Lower lobe of right lung (tissue), 2 donors: Measurements from ENCODE around the gene ATRNL1. TPM values are rescaled to one million over a fixed set of nuclear protein-coding genes. Genes with fewer than 3 reads are reported as not detected.

ENCODE experiments used
- ATAC-seq, 2 donors: fragments of 200-7000 bp; cut with Tn5 transposase; one replicate each; pipeline ENCODE4 v1.9.1; 2020 to 2022; ENCODE audit warnings: mild to moderate bottlenecking in 2 of 2, moderate library complexity in 2 of 2
- DNase-seq: peaks from one replicate; pipeline ENCODE4 v3.0.0-alpha.2; 2020
- H3K27ac ChIP-seq: fragments of 200-600 bp; one replicate; pipeline ENCODE4 v1.8.0; 2022
- H3K27me3 ChIP-seq: fragments of 200-600 bp; one replicate; pipeline ENCODE4 v1.8.0; 2022; ENCODE audit warnings: low read depth
- H3K36me3 ChIP-seq: fragments of 200-600 bp; one replicate; pipeline ENCODE4 v1.8.0; 2022; ENCODE audit warnings: mild to moderate bottlenecking
- H3K4me1 ChIP-seq: fragments of 200-600 bp; one replicate; pipeline ENCODE4 v1.8.0; 2022
- H3K4me3 ChIP-seq: fragments of 200-600 bp; one replicate; pipeline ENCODE4 v1.8.0; 2022; ENCODE audit warnings: mild to moderate bottlenecking
- H3K9me3 ChIP-seq: fragments of 200-600 bp; one replicate; pipeline ENCODE4 v1.8.0; 2022
- intact Hi-C: fragments of 100-400 bp; cut with DNase I; formaldehyde crosslinking; loops from one replicate; pipeline ENCODE4 v1.11.0; 2022
- long read RNA-seq: library from polyadenylated mRNA; unstranded; transcript quantifications from one replicate; pipeline ENCODE4 v2.0.0, GENCODE V29; 2021
- total RNA-seq: library from RNA; stranded (reverse); fragmentation: NEBNext Ultra II Directional; extraction: Animal tissue kit (Norgen Biotek cat#: 25700); gene quantifications from one replicate; pipeline ENCODE4 v1.2.1, GENCODE V29; 2021
- TF ChIP-seq, protein P1 (sequence below): fragments of 200-600 bp; IDR thresholded peaks from one replicate; pipeline ENCODE4 v1.8.0; 2022; ENCODE audit warnings: antibody characterized with exemption, mild to moderate bottlenecking
- donor health status: DM: no; HTN: yes; CAD: no; lungs with severe emphysema.

ATRNL1 gene, protein sequence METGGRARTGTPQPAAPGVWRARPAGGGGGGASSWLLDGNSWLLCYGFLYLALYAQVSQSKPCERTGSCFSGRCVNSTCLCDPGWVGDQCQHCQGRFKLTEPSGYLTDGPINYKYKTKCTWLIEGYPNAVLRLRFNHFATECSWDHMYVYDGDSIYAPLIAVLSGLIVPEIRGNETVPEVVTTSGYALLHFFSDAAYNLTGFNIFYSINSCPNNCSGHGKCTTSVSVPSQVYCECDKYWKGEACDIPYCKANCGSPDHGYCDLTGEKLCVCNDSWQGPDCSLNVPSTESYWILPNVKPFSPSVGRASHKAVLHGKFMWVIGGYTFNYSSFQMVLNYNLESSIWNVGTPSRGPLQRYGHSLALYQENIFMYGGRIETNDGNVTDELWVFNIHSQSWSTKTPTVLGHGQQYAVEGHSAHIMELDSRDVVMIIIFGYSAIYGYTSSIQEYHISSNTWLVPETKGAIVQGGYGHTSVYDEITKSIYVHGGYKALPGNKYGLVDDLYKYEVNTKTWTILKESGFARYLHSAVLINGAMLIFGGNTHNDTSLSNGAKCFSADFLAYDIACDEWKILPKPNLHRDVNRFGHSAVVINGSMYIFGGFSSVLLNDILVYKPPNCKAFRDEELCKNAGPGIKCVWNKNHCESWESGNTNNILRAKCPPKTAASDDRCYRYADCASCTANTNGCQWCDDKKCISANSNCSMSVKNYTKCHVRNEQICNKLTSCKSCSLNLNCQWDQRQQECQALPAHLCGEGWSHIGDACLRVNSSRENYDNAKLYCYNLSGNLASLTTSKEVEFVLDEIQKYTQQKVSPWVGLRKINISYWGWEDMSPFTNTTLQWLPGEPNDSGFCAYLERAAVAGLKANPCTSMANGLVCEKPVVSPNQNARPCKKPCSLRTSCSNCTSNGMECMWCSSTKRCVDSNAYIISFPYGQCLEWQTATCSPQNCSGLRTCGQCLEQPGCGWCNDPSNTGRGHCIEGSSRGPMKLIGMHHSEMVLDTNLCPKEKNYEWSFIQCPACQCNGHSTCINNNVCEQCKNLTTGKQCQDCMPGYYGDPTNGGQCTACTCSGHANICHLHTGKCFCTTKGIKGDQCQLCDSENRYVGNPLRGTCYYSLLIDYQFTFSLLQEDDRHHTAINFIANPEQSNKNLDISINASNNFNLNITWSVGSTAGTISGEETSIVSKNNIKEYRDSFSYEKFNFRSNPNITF (N-terminal part only)
- 0.92 TPM for total RNA-seq
- long read RNA-seq, result 0 reads

DNA sequence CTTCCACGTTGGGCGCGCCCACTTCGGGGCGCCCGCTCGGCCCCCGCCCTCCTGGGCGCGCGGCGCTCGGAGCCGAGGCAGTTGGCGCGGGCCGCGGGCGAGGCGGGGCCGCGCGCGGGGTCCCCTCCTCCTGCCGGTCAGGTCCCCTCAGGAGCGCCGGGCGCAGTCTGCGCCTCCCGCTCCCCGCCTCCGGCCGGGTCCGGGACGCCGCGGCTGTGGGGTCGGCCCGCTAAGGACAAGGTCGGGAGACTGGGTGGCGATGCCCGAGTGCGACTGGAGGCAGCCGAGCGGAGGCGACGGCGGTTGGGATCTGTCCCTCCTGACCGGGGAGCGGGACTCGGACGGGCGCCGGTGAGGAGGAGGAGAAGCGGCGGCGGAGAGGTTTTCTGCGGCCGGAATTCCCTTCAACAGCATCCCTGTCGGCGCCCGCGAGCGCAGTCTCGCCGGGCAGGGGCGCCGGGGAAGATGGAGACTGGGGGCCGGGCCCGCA is at the start of gene ATRNL1:
Gene ATRNL1 (plus strand): TSS at position 80 of the 490 bp plus-strand sequence. CDS start 386 bp downstream, at position 466.
- TF ChIP-seq, protein P1, sequence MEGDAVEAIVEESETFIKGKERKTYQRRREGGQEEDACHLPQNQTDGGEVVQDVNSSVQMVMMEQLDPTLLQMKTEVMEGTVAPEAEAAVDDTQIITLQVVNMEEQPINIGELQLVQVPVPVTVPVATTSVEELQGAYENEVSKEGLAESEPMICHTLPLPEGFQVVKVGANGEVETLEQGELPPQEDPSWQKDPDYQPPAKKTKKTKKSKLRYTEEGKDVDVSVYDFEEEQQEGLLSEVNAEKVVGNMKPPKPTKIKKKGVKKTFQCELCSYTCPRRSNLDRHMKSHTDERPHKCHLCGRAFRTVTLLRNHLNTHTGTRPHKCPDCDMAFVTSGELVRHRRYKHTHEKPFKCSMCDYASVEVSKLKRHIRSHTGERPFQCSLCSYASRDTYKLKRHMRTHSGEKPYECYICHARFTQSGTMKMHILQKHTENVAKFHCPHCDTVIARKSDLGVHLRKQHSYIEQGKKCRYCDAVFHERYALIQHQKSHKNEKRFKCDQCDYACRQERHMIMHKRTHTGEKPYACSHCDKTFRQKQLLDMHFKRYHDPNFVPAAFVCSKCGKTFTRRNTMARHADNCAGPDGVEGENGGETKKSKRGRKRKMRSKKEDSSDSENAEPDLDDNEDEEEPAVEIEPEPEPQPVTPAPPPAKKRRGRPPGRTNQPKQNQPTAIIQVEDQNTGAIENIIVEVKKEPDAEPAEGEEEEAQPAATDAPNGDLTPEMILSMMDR, result no peak
- intact Hi-C loops, result no loop called here
- ATAC-seq (peak; percentile 65 to 75), DNase-seq (no peak)
- Histone ChIP-seq H3K4me1 (peaks cover 16% of the 10 kb centered on the region), H3K36me3 (no peaks in the 10 kb centered on the region), H3K27me3 (peaks cover 39% of the 10 kb centered on the region), H3K9me3 (no peaks in the 10 kb centered on the region), H3K4me3 (peak within 1 kb of the TSS; percentile 60), H3K27ac (no peak within 1 kb of the TSS)

DNA sequence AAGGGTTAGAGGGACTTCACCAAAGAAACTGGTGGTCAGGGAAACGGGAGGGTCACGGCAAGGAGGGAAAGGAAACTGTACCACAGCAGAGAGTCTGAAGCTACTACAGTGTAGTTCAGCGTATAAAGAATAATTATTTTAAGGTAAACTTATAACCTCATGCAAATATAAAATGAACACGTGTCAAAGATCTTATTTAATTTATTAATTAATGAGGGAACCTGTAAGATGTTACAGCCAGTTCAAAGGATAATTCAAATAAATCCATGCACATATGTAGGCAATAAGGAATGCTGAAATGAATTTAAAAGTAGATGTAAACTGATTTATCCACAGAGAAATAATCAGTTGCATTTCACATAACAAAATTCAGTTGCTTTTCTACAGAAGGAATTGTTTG is 49.4 kb upstream of the ATRNL1 start:
- Histone ChIP-seq H3K27ac (no peak overlapping the region), H3K9me3 (no peaks in the 10 kb centered on the region), H3K4me1 (no peaks in the 10 kb centered on the region), H3K4me3 (no peak overlapping the region), H3K27me3 (no peaks in the 10 kb centered on the region), H3K36me3 (no peaks in the 10 kb centered on the region)
- intact Hi-C loops, result no loop called here
- TF ChIP-seq, protein P1, result no peak
- ATAC-seq, result no peak
- no peak for DNase-seq

DNA sequence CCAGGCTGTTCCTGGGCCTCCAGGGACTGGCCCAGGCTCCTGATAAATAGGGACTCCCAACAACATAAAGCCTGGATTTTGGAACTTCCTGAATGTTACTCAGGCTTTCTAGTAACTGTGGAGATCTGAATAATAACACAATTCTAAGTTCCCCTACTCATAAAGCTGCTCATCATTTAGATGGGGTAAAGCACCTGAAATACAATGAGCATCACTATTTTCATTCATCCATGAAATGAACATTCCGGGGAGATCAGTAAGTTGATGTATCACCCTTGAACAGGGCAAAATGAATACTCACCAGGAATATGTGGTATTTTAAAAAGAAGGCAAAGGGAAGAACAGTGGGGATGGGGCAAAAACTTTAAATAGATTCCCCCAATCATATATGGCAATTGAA is 48.3 kb upstream of the ATRNL1 start:
- Histone ChIP-seq H3K4me1 (no peaks in the 10 kb centered on the region), H3K27ac (no peak overlapping the region), H3K36me3 (no peaks in the 10 kb centered on the region), H3K9me3 (no peaks in the 10 kb centered on the region), H3K4me3 (no peak overlapping the region), H3K27me3 (no peaks in the 10 kb centered on the region)
- TF ChIP-seq, protein P1, result no peak
- DNase-seq (no peak), ATAC-seq (no peak)
- intact Hi-C loops, result no loop called here

DNA sequence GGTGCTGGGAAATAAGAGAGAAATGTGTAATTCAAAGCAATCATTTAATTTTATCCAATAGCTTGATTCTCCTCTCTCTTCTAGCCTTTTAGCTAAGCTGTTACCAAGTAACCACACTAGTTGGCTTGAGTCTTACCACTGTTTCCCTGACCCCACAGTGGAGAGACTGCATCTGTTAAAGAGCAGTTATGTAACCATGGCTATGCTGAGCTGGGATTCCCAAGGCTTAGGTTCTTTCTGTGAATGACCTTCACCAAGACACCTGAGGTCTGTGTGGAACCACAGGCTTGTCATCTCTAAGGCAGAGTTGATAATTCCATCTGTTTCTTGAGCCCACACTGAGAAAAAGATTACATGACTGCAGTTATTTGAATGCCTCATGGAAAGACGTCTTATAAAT is 47.7 kb upstream of the ATRNL1 start:
- H3K27me3 ChIP-seq, result no peaks in the 10 kb centered on the region
- no peaks in the 10 kb centered on the region for H3K36me3 ChIP-seq
- H3K4me1 ChIP-seq, result no peaks in the 10 kb centered on the region
- DNase-seq (no peak), ATAC-seq (no peak)
- H3K9me3 ChIP-seq, result no peaks in the 10 kb centered on the region
- intact Hi-C loops, result no loop called here
- no peak overlapping the region for H3K4me3 ChIP-seq
- no peak overlapping the region for H3K27ac ChIP-seq
- TF ChIP-seq, protein P1, result no peak

DNA sequence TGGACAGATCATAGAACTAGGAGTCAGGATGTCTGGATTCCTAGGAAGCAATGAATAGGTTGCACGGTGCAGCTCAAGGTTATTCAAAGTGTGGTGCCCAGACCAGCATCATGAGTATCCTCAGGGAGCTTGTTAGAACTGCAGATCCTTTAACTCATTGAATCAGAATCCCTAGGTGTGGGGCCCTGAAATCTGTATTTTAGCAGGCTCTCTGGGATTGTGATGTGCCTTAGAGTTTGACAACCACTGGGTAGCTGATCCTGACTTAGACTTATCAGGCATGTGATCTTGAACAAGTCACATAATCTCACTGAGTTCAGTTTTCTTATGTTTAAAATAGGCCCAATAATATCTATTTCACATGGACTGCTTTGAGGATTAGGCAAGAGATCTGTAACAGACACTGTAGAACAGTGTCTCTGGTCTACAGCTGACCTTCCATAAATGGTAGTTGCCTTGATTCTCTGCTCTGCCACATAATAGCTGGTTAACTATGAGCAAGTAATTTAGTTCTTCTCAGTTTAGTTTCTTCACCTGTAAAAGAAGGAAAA is 46.4 kb upstream of the ATRNL1 start:
- H3K36me3 ChIP-seq, result no peaks in the 10 kb centered on the region
- H3K4me3 ChIP-seq, result no peak overlapping the region
- no peaks in the 10 kb centered on the region for H3K27me3 ChIP-seq
- H3K4me1 ChIP-seq, result no peaks in the 10 kb centered on the region
- TF ChIP-seq, protein P1, result no peak
- ATAC-seq (no peak), DNase-seq (no peak)
- intact Hi-C loops, result no loop called here
- no peaks in the 10 kb centered on the region for H3K9me3 ChIP-seq
- H3K27ac ChIP-seq, result no peak overlapping the region
